Globus pallidus (tissue), 1 donor: ENCODE data around the gene SLC38A11.

ENCODE experiments used
- DNase-seq: peaks from one replicate; pipeline ENCODE4 v3.0.0-alpha.2; 2015; ENCODE audit warnings: low spot score

The SLC38A11 gene

GRCh38 chr2:164969909-164970690 is 14.8 kb upstream of the SLC38A11 start:
- no peak for DNase-seq

- DNase-seq, result no peak
Observed at GRCh38 chr2:164967781-164968228, 12.5 kb upstream of the SLC38A11 start.

- DNase-seq, result no peak
Observed at GRCh38 chr2:164967361-164967760, 12.0 kb upstream of the SLC38A11 start.

GRCh38 chr2:164964700-164965099 is 9.4 kb upstream of the SLC38A11 start:
- DNase-seq, result no peak

- DNase-seq, result no peak
Observed at GRCh38 chr2:164960159-164960558, 4.8 kb upstream of the SLC38A11 start.

GRCh38 chr2:164954186-164954585 is 1.1 kb downstream of the SLC38A11 start:
- no peak for DNase-seq

GRCh38 chr2:164953279-164953678 is 2.0 kb downstream of the SLC38A11 start:
- DNase-seq, result no peak

- DNase-seq, result no peak
Observed at GRCh38 chr2:164952057-164952702, 3.1 kb downstream of the SLC38A11 start.

GRCh38 chr2:164948540-164948939 is 6.8 kb downstream of the SLC38A11 start:
- no peak for DNase-seq

- no peak for DNase-seq
Observed at GRCh38 chr2:164947281-164947680, 8.0 kb downstream of the SLC38A11 start.

GRCh38 chr2:164943289-164943688 is 12.0 kb downstream of the SLC38A11 start:
- no peak for DNase-seq

GRCh38 chr2:164937864-164938401 is 17.4 kb downstream of the SLC38A11 start:
- DNase-seq, result no peak

- DNase-seq, result no peak
Observed at GRCh38 chr2:164935118-164936101, 19.9 kb downstream of the SLC38A11 start.

- no peak for DNase-seq
Observed at GRCh38 chr2:164934401-164935117, 20.8 kb downstream of the SLC38A11 start.

- no peak for DNase-seq
Observed at GRCh38 chr2:164933671-164934189, 21.6 kb downstream of the SLC38A11 start.

- no peak for DNase-seq
Observed at GRCh38 chr2:164932377-164932776, 22.9 kb downstream of the SLC38A11 start.

- no peak for DNase-seq
Observed at GRCh38 chr2:164928101-164928673, 27.1 kb downstream of the SLC38A11 start.

- DNase-seq, result no peak
Observed at GRCh38 chr2:164922134-164922533, 33.2 kb downstream of the SLC38A11 start.

GRCh38 chr2:164920430-164920829 is 34.9 kb downstream of the SLC38A11 start:
- DNase-seq, result no peak

- no peak for DNase-seq
Observed at GRCh38 chr2:164917296-164917903, 37.9 kb downstream of the SLC38A11 start.
